Adrenal gland (tissue), 5 donors: ENCODE results near the gene LINGO4.

Experiments
- CTCF ChIP-seq, 6 experiments: fragments of 450-650 bp in 4 of 6; fragments of 200-600 bp in 2 of 6; sonication (generic) in 1 of 6; IDR thresholded peaks; 1 replicate in 5 of 6; 2 replicates in 1 of 6; pipeline versions ENCODE4 v1.5.1 to v1.8.0; 2016 to 2021; ENCODE audit warnings: antibody characterized with exemption in 6 of 6, mild to moderate bottlenecking in 2 of 6, moderate library complexity in 1 of 6
- POLR2A ChIP-seq, 2 donors: fragments of 450-650 bp; IDR thresholded peaks; one replicate each; pipeline ENCODE4 v1.6.1; 2017; ENCODE audit warnings: antibody characterized with exemption in 2 of 2, mild to moderate bottlenecking in 2 of 2, moderate library complexity in 1 of 2
- donor health status: DM: no; HTN: no; CAD: no.

DNA sequence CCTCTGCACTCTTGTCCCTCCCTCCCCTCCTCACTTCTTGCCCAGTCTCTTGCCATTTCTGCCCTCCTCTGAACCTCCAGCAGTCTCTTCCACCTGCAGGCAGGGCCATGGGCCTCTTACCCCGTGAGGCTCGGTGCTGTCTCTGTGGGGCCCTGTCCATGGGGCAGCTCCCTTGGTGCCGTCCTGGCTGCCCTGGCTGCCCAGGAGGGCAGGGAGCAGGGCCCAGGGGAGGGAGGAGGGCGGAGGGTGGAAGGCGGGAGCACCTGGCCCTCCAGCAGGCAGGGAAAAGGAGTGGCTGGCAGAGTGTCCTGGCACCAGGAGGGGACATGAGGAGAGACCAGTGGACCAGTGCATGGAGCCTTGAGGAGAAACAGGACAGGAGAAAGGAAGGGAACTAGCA lies 26.4 kb upstream of the LINGO4 start, which contains the start of gene RORC:
- TF ChIP-seq CTCF (IDR thresholded peaks at IDR 0.05) (peak in 1 of 6 experiments; percentile 4), POLR2A (IDR thresholded peaks at IDR 0.05) (no peak)
